Progenitor cell of endocrine pancreas (in vitro differentiated cells): ENCODE results near the gene UVRAG. TPM values are rescaled to one million over a fixed set of nuclear protein-coding genes. Genes with fewer than 3 reads are reported as not detected.
A peak's percentile ranks its signal among the peaks of the same experiment; 100 is the strongest.

ENCODE experiments used
- DNase-seq: peaks from one replicate; pipeline ENCODE4 v3.0.0; 2021; ENCODE audit warnings: low spot score; ENCODE audit not compliant: unreplicated experiment
- H3K27ac Mint-ChIP-seq: 2 replicates; pipeline ENCODE4 v1.8.0; 2021; ENCODE audit warnings: mild to moderate bottlenecking, moderate library complexity, mixed read lengths
- H3K27me3 Mint-ChIP-seq: 2 replicates; pipeline ENCODE4 v1.8.0; 2021; ENCODE audit warnings: mixed read lengths
- H3K36me3 Mint-ChIP-seq: 2 replicates; pipeline ENCODE4 v1.8.0; 2022; ENCODE audit warnings: mixed read lengths; ENCODE audit not compliant: insufficient read depth
- H3K4me1 Mint-ChIP-seq: 2 replicates; pipeline ENCODE4 v1.8.0; 2021; ENCODE audit warnings: low read depth, mixed read lengths
- H3K4me3 Mint-ChIP-seq: 2 replicates; pipeline ENCODE4 v1.8.0; 2021; ENCODE audit warnings: low read depth, mild to moderate bottlenecking, moderate library complexity, mixed read lengths
- H3K9me3 Mint-ChIP-seq: 2 replicates; pipeline ENCODE4 v1.8.0; 2021; ENCODE audit warnings: low read depth, mixed read lengths
- CTCF ChIP-seq: fragments of 200-600 bp; sonication (generic); IDR thresholded peaks from one replicate; pipeline ENCODE4 v1.5.0; 2021; ENCODE audit warnings: antibody characterized with exemption, mild to moderate bottlenecking; ENCODE audit not compliant: unreplicated experiment
- total RNA-seq: library from RNA; stranded (reverse); gene quantifications from 2 replicates; pipeline ENCODE4 v1.2.1, GENCODE V29; 2021

The UVRAG gene
- total RNA-seq, 1 donor from 2014 or later = 25.7 TPM

GRCh38 chr11:76064192-76064591, 249.2 kb downstream of the UVRAG start:
- no peaks in the 10 kb centered on the region for H3K9me3 Mint-ChIP-seq
- no peak for TF ChIP-seq CTCF
- H3K4me3 Mint-ChIP-seq = no peak overlapping the region
- no peak for DNase-seq
- no peaks in the 10 kb centered on the region for H3K4me1 Mint-ChIP-seq
- H3K27me3 Mint-ChIP-seq = no peaks in the 10 kb centered on the region
- H3K36me3 Mint-ChIP-seq = peaks cover 20% of the 10 kb centered on the region
- H3K27ac Mint-ChIP-seq = no peak overlapping the region

- no peak overlapping the region for H3K4me3 Mint-ChIP-seq
- TF ChIP-seq CTCF = no peak
- no peak for DNase-seq
- no peaks in the 10 kb centered on the region for H3K9me3 Mint-ChIP-seq
- H3K4me1 Mint-ChIP-seq = no peaks in the 10 kb centered on the region
- peaks cover 14% of the 10 kb centered on the region for H3K36me3 Mint-ChIP-seq
- H3K27ac Mint-ChIP-seq = peak overlapping the region; percentile 23
- no peaks in the 10 kb centered on the region for H3K27me3 Mint-ChIP-seq
Measured at GRCh38 chr11:76067099-76067498, 252.1 kb downstream of the UVRAG start.

DNA sequence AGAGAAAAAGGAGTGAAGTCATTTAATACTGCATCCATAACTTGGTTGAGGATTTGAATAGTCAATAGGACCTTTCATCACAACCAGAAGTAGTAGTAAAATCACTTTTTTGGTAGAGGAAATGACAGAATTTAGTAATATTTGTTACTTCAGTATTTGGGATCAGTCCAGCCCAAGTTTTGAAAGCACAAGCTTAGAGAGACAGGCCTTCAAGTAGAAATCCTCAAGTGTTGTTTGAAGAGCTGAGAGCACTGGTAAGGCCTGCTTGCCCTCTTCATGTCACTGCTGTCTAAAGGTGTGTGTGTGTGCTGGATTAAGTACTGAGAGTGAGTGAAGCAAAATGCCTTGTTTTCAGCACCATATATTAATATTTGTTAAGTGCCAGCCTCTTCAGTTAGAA, 254.0 kb downstream of the UVRAG start:
- no peaks in the 10 kb centered on the region for H3K27me3 Mint-ChIP-seq
- peaks cover 11% of the 10 kb centered on the region for H3K36me3 Mint-ChIP-seq
- no peaks in the 10 kb centered on the region for H3K4me1 Mint-ChIP-seq
- no peak overlapping the region for H3K4me3 Mint-ChIP-seq
- no peak for TF ChIP-seq CTCF
- H3K9me3 Mint-ChIP-seq = no peaks in the 10 kb centered on the region
- DNase-seq = no peak
- H3K27ac Mint-ChIP-seq = no peak overlapping the region

DNA sequence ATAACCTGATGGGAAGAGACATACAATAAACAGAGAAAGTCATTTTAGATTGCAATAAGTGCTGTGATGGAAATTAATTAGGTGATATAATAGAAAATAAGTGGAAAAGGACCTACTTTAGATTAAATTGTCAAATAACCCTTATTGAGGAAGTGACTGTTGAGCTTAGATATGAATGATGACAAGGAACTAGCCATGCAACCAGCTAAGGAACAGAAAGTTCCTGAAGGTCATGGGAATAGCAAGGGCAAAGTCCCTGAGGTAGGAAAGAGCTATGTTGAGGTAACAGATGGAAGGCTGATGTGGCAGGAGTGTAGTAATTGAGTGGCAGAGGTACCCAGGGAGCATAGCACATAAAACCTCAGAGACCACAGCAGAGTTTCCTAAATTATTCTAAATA, 256.1 kb downstream of the UVRAG start:
- no peak for TF ChIP-seq CTCF
- no peak for DNase-seq
- Mint-ChIP-seq H3K27ac (no peak overlapping the region), H3K4me1 (no peaks in the 10 kb centered on the region), H3K27me3 (no peaks in the 10 kb centered on the region), H3K9me3 (peaks cover 3% of the 10 kb centered on the region), H3K4me3 (no peak overlapping the region), H3K36me3 (peaks cover 14% of the 10 kb centered on the region)

DNA sequence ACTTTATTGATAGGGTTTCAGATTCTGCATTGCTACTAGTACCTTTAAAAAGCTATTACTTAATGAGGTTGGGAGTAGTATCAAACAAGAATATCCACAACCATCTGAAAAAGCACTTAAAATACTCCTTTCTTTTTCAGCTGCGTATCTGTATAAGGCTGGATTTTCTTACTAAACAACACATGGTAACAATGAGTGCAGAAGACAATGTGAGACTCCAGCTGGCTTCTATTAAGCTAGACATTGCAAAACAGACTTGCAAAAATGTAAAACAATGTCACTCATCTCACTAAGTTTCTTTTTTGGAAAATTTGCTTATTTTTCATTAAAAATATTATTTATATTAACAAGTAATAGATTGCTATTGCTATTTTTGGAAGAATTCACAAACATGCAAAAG, 258.7 kb downstream of the UVRAG start:
- H3K27me3 Mint-ChIP-seq = no peaks in the 10 kb centered on the region
- no peaks in the 10 kb centered on the region for H3K4me1 Mint-ChIP-seq
- no peak overlapping the region for H3K27ac Mint-ChIP-seq
- peaks cover 9% of the 10 kb centered on the region for H3K36me3 Mint-ChIP-seq
- H3K4me3 Mint-ChIP-seq = no peak overlapping the region
- TF ChIP-seq CTCF = no peak
- no peak for DNase-seq
- H3K9me3 Mint-ChIP-seq = peaks cover 4% of the 10 kb centered on the region
